Suprapubic skin (tissue), 4 donors: ENCODE data around the gene KCNK5. TPM values are rescaled to one million over a fixed set of nuclear protein-coding genes. Genes with fewer than 3 reads are reported as not detected.
A peak's percentile ranks its signal among the peaks of the same experiment; 100 is the strongest.

Experiments
- DNase-seq, 2 donors: peaks; one replicate each; pipeline ENCODE4 v3.0.0-alpha.2; 2019; ENCODE audit warnings: low spot score in 2 of 2
- H3K27ac ChIP-seq: fragments of 200-600 bp; sonication (generic); one replicate; pipeline ENCODE4 v1.5.1; 2019
- H3K27me3 ChIP-seq: fragments of 200-600 bp; sonication (generic); one replicate; pipeline ENCODE4 v1.5.1; 2019
- H3K36me3 ChIP-seq: fragments of 200-600 bp; sonication (generic); one replicate; pipeline ENCODE4 v1.5.1; 2019
- H3K4me1 ChIP-seq: fragments of 200-600 bp; sonication (generic); one replicate; pipeline ENCODE4 v1.5.1; 2019
- H3K4me3 ChIP-seq: fragments of 200-600 bp; sonication (generic); one replicate; pipeline ENCODE4 v1.5.1; 2019; ENCODE audit warnings: mild to moderate bottlenecking
- H3K9me3 ChIP-seq: fragments of 200-600 bp; sonication (generic); one replicate; pipeline ENCODE4 v1.5.1; 2019
- CTCF ChIP-seq, 2 donors: fragments of 200-600 bp in 1 of 2; fragments of 450-650 bp in 1 of 2; sonication (generic) in 1 of 2; IDR thresholded peaks; one replicate each; pipeline ENCODE4 v1.5.1; 2016 to 2019; ENCODE audit warnings: antibody characterized with exemption in 2 of 2, mild to moderate bottlenecking in 1 of 2, moderate library complexity in 1 of 2
- EP300 ChIP-seq: sonication (generic); formaldehyde crosslinking; IDR thresholded peaks from one replicate; pipeline ENCODE4 v1.6.1; 2017; ENCODE audit warnings: antibody characterized with exemption
- POLR2A ChIP-seq, 2 donors: fragments of 450-650 bp; IDR thresholded peaks; one replicate each; pipeline ENCODE4 v1.6.1; 2017; ENCODE audit warnings: antibody characterized with exemption in 2 of 2, mild to moderate bottlenecking in 2 of 2, moderate library complexity in 2 of 2
- POLR2AphosphoS5 ChIP-seq, 3 donors: sonication (generic); formaldehyde crosslinking; IDR thresholded peaks; one replicate each; pipeline ENCODE4 v1.6.1; 2017; ENCODE audit warnings: antibody characterized with exemption in 3 of 3
- WGBS: methylation state at CpG from one replicate; pipeline ENCODE4 v1.1.5; 2018; 5-methylcytosine and 5-hydroxymethylcytosine counted together
- total RNA-seq, 4 donors: library from RNA; depleted of rRNA; stranded (reverse); fragments of >200 nt; gene quantifications; one replicate each; pipeline ENCODE4 v1.1.0, GENCODE V29; 2016

The KCNK5 gene
- total RNA-seq, 4 donors from 2014 or later = 18.6 to 43.9 (median 26.3) TPM

- no peak for TF ChIP-seq POLR2AphosphoS5 (IDR thresholded peaks at IDR 0.05)
- no peak for TF ChIP-seq POLR2A (IDR thresholded peaks at IDR 0.05)
- TF ChIP-seq EP300 = no peak
- TF ChIP-seq CTCF (IDR thresholded peaks at IDR 0.05) = no peak
- H3K4me3 ChIP-seq = no peak overlapping the region
- peak in 1 of 2 donors; percentile 87 for DNase-seq
- peak overlapping the region; percentile 51 for H3K27ac ChIP-seq
- 61% methylated on average over 12 of the region's 14 CpGs for WGBS
- H3K36me3 ChIP-seq = no peaks in the 10 kb centered on the region
- peaks cover 11% of the 10 kb centered on the region for H3K27me3 ChIP-seq
- peaks cover 8% of the 10 kb centered on the region for H3K4me1 ChIP-seq
- no peaks in the 10 kb centered on the region for H3K9me3 ChIP-seq
These were observed 59.6 kb downstream of the KCNK5 start for GRCh38 chr6:39169448-39170344.

GRCh38 chr6:39167866-39168625 lies 61.2 kb downstream of the KCNK5 start:
- Histone ChIP-seq H3K27me3 (peaks cover 11% of the 10 kb centered on the region), H3K4me1 (peaks cover 8% of the 10 kb centered on the region), H3K27ac (peak overlapping the region; percentile 5), H3K36me3 (no peaks in the 10 kb centered on the region), H3K4me3 (no peak overlapping the region), H3K9me3 (no peaks in the 10 kb centered on the region)
- peak in 1 of 2 donors; percentile 55 for DNase-seq
- no peak for TF ChIP-seq CTCF (IDR thresholded peaks at IDR 0.05)
- TF ChIP-seq EP300 = no peak
- no peak for TF ChIP-seq POLR2A (IDR thresholded peaks at IDR 0.05)
- no peak for TF ChIP-seq POLR2AphosphoS5 (IDR thresholded peaks at IDR 0.05)
- WGBS = 87% methylated on average over 7 of the region's 10 CpGs

- H3K9me3 ChIP-seq = no peaks in the 10 kb centered on the region
- H3K4me3 ChIP-seq = no peak overlapping the region
- 87% methylated on average over 5 of the region's 5 CpGs for WGBS
- H3K27me3 ChIP-seq = peaks cover 11% of the 10 kb centered on the region
- H3K4me1 ChIP-seq = peaks cover 8% of the 10 kb centered on the region
- peak in 1 of 2 donors; percentile 57 for DNase-seq
- H3K27ac ChIP-seq = no peak overlapping the region
- TF ChIP-seq CTCF (IDR thresholded peaks at IDR 0.05) (no peak), EP300 (no peak), POLR2AphosphoS5 (IDR thresholded peaks at IDR 0.05) (no peak), POLR2A (IDR thresholded peaks at IDR 0.05) (no peak)
- H3K36me3 ChIP-seq = no peaks in the 10 kb centered on the region
These were observed 62.0 kb downstream of the KCNK5 start for GRCh38 chr6:39167321-39167720.

GRCh38 chr6:39166912-39167290 lies 62.4 kb downstream of the KCNK5 start:
- Histone ChIP-seq H3K27ac (no peak overlapping the region), H3K4me1 (peaks cover 8% of the 10 kb centered on the region), H3K9me3 (no peaks in the 10 kb centered on the region), H3K36me3 (no peaks in the 10 kb centered on the region), H3K27me3 (peaks cover 11% of the 10 kb centered on the region), H3K4me3 (no peak overlapping the region)
- TF ChIP-seq CTCF (IDR thresholded peaks at IDR 0.05) = no peak
- TF ChIP-seq EP300 = no peak
- TF ChIP-seq POLR2AphosphoS5 (IDR thresholded peaks at IDR 0.05) = no peak
- no peak for TF ChIP-seq POLR2A (IDR thresholded peaks at IDR 0.05)
- WGBS = 68% methylated on average over 5 of the region's 5 CpGs
- DNase-seq = peak in 1 of 2 donors; percentile 40
